MCF 10A (cell line): ENCODE results near the gene DCP2. TPM values are rescaled to one million over a fixed set of nuclear protein-coding genes. Genes with fewer than 3 reads are reported as not detected.

Experiments used
- BruUV-seq: library from RNA; stranded (reverse); fragments of 400-500 nt; replicated peaks from 2 replicates; lab custom pipeline; 2021; lab: Mats Ljungman, UMichigan
- CTCF ChIA-PET: fragments of 300-600 bp; sonication (Branson Sonifier 250); formaldehyde crosslinking; extraction: SDS; loops from one replicate; lab custom pipeline; 2021; ENCODE audit warnings: antibody characterized with exemption, inconsistent platforms; lab: Yijun Ruan, JAX
- POLR2A ChIA-PET: fragments of 300-600, 350-650 bp; sonication (Branson Sonifier 250); formaldehyde crosslinking; extraction: SDS; loops from one replicate; lab custom pipeline; 2020; ENCODE audit warnings: antibody characterized with exemption, inconsistent platforms; lab: Yijun Ruan, JAX
- DNase-seq: peaks from one replicate; pipeline ENCODE4 v3.0.0-alpha.2; 2018; ENCODE audit not compliant: unreplicated experiment
- H3K27ac Mint-ChIP-seq: one replicate; pipeline ENCODE4 v1.8.0; 2022; ENCODE audit warnings: mild to moderate bottlenecking, low read depth, mixed read lengths; ENCODE audit not compliant: unreplicated experiment
- H3K27me3 Mint-ChIP-seq: one replicate; pipeline ENCODE4 v1.8.0; 2022; ENCODE audit warnings: mixed read lengths; ENCODE audit not compliant: insufficient read depth, unreplicated experiment
- H3K36me3 Mint-ChIP-seq: one replicate; pipeline ENCODE4 v1.8.0; 2022; ENCODE audit warnings: mild to moderate bottlenecking, moderate library complexity, mixed read lengths; ENCODE audit not compliant: insufficient read depth, unreplicated experiment
- H3K4me1 Mint-ChIP-seq: one replicate; pipeline ENCODE4 v1.8.0; 2022; ENCODE audit warnings: mixed read lengths; ENCODE audit not compliant: insufficient read depth, unreplicated experiment
- H3K4me3 Mint-ChIP-seq: one replicate; pipeline ENCODE4 v1.8.0; 2022; ENCODE audit warnings: mild to moderate bottlenecking, moderate library complexity, mixed read lengths; ENCODE audit not compliant: unreplicated experiment
- H3K9me3 Mint-ChIP-seq: one replicate; pipeline ENCODE4 v1.8.0; 2022; ENCODE audit warnings: mixed read lengths; ENCODE audit not compliant: unreplicated experiment
- CTCF ChIP-seq: fragments of 200-600 bp; IDR thresholded peaks from one replicate; pipeline ENCODE4 v1.8.0; 2022; ENCODE audit warnings: antibody characterized with exemption, mild to moderate bottlenecking; ENCODE audit not compliant: unreplicated experiment
- intact Hi-C: fragments of 100-400 bp; cut with micrococcal nuclease; formaldehyde crosslinking; loops from 2 replicates; pipeline ENCODE4 v1.14.1; 2022
- total RNA-seq: library from RNA; stranded (reverse); gene quantifications from 2 replicates; pipeline ENCODE4 v1.2.3, GENCODE V29; 2022

DCP2 gene
- total RNA-seq, 1 experiment from 2014 or later = 34.1 TPM

DNA sequence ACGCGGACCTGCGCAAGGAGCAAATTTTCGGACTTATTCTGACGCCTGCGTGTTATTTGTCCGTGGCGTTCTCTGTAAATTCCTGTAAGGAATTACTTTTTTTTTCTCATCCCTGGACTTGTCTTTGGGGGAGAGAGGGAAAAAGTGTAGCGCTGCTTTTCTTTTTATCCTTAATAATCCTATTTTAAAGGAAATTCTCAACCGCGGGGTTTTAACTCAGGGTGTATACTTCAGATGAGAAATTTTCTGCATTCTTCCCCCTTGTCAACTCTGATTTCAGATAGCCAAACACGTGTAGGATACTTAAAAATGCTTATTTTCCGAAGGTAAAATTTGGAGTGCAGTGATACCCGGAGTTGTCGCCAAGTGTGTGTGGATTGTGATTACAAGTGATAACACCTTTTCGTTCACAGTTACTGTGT, 853 bp downstream of the DCP2 start:
- Mint-ChIP-seq H3K4me3 (peak overlapping the region; percentile 97), H3K9me3 (no peaks in the 10 kb centered on the region), H3K27me3 (no peaks in the 10 kb centered on the region), H3K27ac (peak overlapping the region; percentile 98), H3K36me3 (peaks cover 7% of the 10 kb centered on the region), H3K4me1 (peaks cover 22% of the 10 kb centered on the region)
- no peak for TF ChIP-seq CTCF
- TSS peak; percentile 51 for BruUV-seq
- intact Hi-C loops = loop anchor here (5.0 kb wide), 2 partner anchors 115 to 535 kb away; partner anchors contain the start of genes SRP19 and YTHDC2
- ChIA-PET CTCF (no interaction called here), POLR2A (interaction anchor here (3.3 kb wide), 1 partner anchor 56 kb away, joined by 19 read pairs; the partner anchor contains the start of gene REEP5)
- no peak for DNase-seq

GRCh38 chr5:112978836-112979235, 2.2 kb downstream of the DCP2 start:
- CTCF ChIA-PET = interaction anchor here (0.8 to 1.5 kb wide), 3 partner anchors 11 to 19 kb away, joined by 3 to 10 read pairs (median 4); no protein-coding TSS in a partner anchor
- intact Hi-C loops = loop anchor here (5.0 kb wide), 2 partner anchors 117 to 533 kb away; partner anchors contain the start of genes SRP19 and YTHDC2
- POLR2A ChIA-PET = interaction anchor here (0.8 to 3.3 kb wide), 7 partner anchors 12 to 314 kb away, joined by 3 to 19 read pairs (median 4); partner anchors contain the start of genes REEP5 and SRP19
- Mint-ChIP-seq H3K36me3 (peaks cover 7% of the 10 kb centered on the region), H3K27ac (peak overlapping the region; percentile 98), H3K9me3 (no peaks in the 10 kb centered on the region), H3K4me1 (peaks cover 26% of the 10 kb centered on the region), H3K4me3 (peak overlapping the region; percentile 97), H3K27me3 (no peaks in the 10 kb centered on the region)
- DNase-seq = no peak
- BruUV-seq = no TSS peak
- no peak for TF ChIP-seq CTCF

- peaks cover 7% of the 10 kb centered on the region for H3K36me3 Mint-ChIP-seq
- TF ChIP-seq CTCF = no peak
- peak overlapping the region; percentile 98 for H3K27ac Mint-ChIP-seq
- H3K4me3 Mint-ChIP-seq = peak overlapping the region; percentile 97
- peaks cover 29% of the 10 kb centered on the region for H3K4me1 Mint-ChIP-seq
- intact Hi-C loops = loop anchor here (5.0 kb wide), 2 partner anchors 117 to 533 kb away; partner anchors contain the start of genes SRP19 and YTHDC2
- no peak for DNase-seq
- no peaks in the 10 kb centered on the region for H3K27me3 Mint-ChIP-seq
- no TSS peak for BruUV-seq
- ChIA-PET CTCF (interaction anchor here (1.1 to 1.5 kb wide), 2 partner anchors 17 to 19 kb away, joined by 3 to 10 read pairs; no protein-coding TSS in a partner anchor), POLR2A (interaction anchor here (0.7 to 3.3 kb wide), 7 partner anchors 11 to 1156 kb away, joined by 3 to 19 read pairs (median 3); partner anchors contain the start of genes REEP5 and SRP19)
- H3K9me3 Mint-ChIP-seq = no peaks in the 10 kb centered on the region
Measured at GRCh38 chr5:112979723-112980122, 3.1 kb downstream of the DCP2 start.

- Mint-ChIP-seq H3K36me3 (peaks cover 27% of the 10 kb centered on the region), H3K9me3 (no peaks in the 10 kb centered on the region), H3K4me3 (no peak overlapping the region), H3K27ac (no peak overlapping the region), H3K27me3 (no peaks in the 10 kb centered on the region), H3K4me1 (peaks cover 21% of the 10 kb centered on the region)
- ChIA-PET CTCF (interaction anchor here (0.7 to 1.3 kb wide), 2 partner anchors 12 kb away, joined by 4 to 5 read pairs; no protein-coding TSS in a partner anchor), POLR2A (interaction anchor here (2.3 kb wide), 1 partner anchor 12 kb away, joined by 6 read pairs; no protein-coding TSS in a partner anchor)
- BruUV-seq = no TSS peak
- TF ChIP-seq CTCF = no peak
- intact Hi-C loops = no loop called here
- DNase-seq = no peak
Measured at GRCh38 chr5:112983363-112983762, 6.8 kb downstream of the DCP2 start.
